DMS53 treated with DMSO at 0.1 percent for 48 hours (cell line): ENCODE measurements around the gene STOM.
"Not testable (repeated sequence)": the region's sequence is repeated elsewhere in the genome, so short reads cannot be mapped to it uniquely, and the experiment has no call there.

Experiments
- DNase-seq: peaks from one replicate; lab custom pipeline; 2025; ENCODE audit not compliant: unreplicated experiment; lab: John Stamatoyannopoulos, UW

Gene STOM

DNA sequence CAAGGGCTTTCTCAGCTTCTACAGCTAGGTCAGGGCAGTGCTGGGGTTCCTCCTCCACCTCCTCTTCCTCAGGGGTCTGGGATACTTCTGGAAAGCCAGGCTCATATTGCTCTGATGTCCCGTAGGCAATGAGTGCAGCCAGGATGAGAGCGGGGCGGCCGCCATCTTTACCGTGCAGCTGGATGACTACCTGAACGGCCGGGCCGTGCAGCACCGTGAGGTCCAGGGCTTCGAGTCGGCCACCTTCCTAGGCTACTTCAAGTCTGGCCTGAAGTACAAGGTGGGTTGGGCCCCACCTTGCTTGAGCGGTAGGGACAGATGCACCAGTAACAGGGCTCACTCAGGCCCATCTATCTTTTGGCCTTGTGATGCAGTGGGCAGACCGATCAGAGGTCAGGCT, 67.3 kb downstream of the STOM start:
- DNase-seq = no peak

- no peak for DNase-seq
Observed at GRCh38 chr9:121302341-121302740, 67.7 kb downstream of the STOM start.

- DNase-seq = no peak
Observed at GRCh38 chr9:121301881-121302286, 68.2 kb downstream of the STOM start.

- no peak for DNase-seq
Observed at GRCh38 chr9:121300283-121301119, 69.5 kb downstream of the STOM start.

GRCh38 chr9:121299467-121300282, 70.4 kb downstream of the STOM start:
- peak; percentile 10 for DNase-seq

- DNase-seq = no peak
Observed at GRCh38 chr9:121298689-121299466, 71.2 kb downstream of the STOM start.

- DNase-seq = no peak
Observed at GRCh38 chr9:121298016-121298538, 72.0 kb downstream of the STOM start.

DNA sequence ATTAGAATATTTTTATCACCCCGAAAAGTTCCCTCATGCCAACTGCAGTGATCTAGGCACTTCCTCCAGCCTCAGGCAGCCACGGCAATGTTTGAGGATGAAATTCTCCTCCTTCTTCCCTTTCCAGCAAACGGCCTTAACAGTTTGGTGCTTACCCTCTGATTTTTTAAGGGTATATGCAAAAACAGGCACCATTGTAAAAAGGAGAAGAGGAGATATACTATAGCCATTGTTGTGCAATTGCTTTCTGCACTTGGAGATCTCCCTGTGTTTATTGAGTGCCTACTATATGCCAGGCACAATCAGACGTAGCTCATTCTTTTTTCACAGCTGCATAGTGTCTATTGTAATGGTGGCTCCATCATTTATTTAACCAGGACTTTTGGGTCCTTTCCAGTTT, 72.7 kb downstream of the STOM start:
- no peak for DNase-seq

DNA sequence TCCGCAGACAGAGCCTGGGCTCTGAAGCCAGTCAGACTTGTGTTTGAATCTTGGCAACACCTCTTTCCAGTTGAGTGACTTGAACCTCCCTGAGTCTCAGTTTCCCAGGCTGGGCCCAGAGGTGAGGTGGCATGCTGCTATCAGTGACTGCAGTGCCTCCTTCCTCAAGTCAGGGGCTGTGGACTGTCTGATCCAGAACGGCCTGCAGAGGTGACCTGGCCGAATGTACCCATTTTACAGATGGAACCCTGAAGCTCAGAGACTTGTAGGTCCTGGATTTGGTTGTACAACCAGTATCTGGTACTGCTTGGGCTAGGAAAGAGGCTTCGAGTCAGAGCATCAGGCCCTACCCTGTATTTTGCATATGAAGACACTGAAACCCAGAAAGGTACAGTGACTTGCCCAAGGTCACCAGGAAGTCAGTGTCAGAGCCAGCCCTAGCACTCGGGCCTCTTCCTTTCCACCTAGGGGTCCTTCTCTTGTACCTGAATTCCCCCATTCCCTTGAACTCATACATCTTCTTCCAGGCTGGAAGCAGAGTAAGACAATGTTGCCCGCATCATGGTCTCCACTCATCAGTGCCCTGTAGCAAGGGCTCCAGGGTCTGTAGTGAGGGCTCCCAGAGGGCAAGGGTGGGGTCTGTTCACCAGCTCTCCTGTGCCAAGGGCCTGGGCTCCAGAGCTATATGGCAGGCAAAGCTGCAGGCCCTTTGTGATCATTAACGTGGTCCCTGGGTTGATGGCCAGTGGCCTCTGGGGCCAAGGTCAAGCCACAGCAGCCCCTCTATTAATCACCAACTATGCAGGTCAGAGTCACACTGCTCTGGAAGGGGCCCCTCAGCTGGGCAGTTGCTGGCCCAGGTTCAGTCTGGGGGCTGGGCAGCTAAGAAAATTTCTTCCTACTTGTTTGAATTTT, 73.6 kb downstream of the STOM start:
- DNase-seq = no peak

- DNase-seq = no peak
Observed at GRCh38 chr9:121295662-121296191, 74.3 kb downstream of the STOM start.

DNA sequence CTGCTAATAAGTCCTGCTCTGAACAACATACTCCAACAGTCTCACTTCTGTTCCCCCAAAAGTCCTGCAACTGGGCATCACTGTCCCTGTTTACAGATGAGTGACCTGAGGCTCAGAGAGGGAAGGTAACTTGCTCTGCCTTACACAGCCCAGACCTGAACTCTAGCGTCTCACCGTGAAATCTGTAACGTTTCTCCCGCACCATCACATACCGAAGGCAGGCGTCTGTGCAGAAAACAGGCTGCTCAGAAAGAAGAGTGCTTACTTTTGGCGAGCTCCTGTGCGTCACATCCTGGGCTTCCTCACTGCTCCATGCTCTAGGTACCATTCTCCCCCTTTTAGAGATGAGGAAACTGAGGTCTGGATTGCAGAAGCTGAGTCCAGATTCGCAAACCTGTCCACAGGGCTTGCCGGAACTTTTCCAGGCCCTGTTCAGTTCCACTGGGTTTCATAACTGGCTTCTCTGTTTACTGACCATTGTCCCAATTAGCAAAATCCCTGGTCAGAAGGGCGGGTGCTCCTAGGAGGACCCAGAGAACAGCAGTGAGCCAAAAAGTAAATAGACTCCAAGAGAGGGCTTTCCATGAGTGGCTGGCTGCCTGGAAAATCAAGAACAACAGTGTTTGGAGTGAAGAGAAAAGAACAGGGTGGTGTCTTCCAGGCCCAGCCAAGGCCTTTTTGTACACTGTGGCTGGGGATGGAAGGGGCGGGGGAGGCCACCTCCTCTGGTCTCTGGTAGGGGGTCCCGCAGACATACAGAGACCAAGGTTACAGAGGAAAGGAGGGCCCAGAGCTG, 75.0 kb downstream of the STOM start:
- DNase-seq = no peak

GRCh38 chr9:121294151-121294743, 75.8 kb downstream of the STOM start:
- DNase-seq = no peak

DNA sequence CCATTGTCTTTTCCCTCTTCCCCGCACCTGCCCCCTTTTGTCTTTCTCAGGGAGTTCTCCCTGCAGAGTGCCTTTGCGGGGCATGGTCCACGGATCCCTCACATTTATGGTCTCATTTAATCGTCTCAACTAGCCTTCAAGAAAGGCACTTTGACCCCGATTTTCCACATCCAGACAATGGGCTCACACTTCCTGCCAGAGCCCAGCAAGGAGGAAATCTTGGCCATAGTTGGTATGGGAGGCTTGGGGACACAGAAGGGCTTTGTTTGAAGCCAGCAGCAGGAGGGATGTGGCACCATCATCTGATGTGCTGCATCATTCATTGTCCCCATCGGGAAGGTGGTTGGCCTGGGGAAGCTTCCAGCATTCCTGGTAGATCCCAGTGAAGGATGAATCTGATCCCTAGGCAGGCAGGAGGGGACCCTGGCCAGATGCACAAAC, 77.2 kb downstream of the STOM start:
- DNase-seq = no peak

GRCh38 chr9:121292051-121292450, 78.0 kb downstream of the STOM start:
- no peak for DNase-seq

GRCh38 chr9:121291536-121291935, 78.5 kb downstream of the STOM start:
- DNase-seq = not testable (repeated sequence)

DNA sequence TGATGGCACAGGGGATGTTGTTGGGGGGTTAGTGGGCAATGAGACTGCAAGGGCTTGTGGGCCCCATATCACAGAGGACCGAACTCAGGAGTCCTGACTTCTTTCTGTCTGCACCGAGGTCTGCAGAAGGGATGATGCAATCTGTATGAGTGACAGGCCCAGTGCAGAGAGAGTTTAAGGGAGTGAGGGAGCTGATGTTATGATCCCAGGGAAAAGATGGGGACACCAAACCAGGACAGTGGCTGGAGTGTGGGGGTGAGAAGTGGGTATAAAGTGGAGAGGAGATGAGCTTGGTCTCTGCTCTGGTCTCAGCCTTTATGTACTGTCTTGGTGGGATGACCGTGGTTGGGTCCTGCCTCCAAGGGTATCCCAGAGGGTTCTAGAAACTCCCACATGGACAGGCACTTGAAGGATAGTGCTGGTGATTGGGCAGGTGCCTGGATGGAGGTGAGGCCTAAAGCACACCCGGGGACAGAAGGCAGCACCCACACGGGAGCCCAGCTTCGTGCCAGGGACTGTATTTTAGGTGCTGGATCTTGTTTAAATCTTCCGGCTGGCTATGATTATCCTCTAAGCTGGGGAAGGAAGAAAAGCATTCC, 80.2 kb downstream of the STOM start:
- DNase-seq = no peak

- peak; percentile 15 for DNase-seq
Observed at GRCh38 chr9:121289026-121289771, 80.9 kb downstream of the STOM start.
